ENCODE measurements around the gene ZNF423.

ZNF423 gene

GRCh38 chr16:49773534-49774475 lies 82.1 kb downstream of the ZNF423 start:
- Histone ChIP-seq H3K4me3 (ENCODE audit: low read length) (no peak overlapping the region), H3K4me2 (ENCODE audit: low read length) (no peak overlapping the region), H3K4me1 (ENCODE audit: control insufficient read depth, low read length) (no peaks in the 10 kb centered on the region), H3K36me3 (ENCODE audit: control insufficient read depth, low read length) (no peaks in the 10 kb centered on the region), H3K27me3 (ENCODE audit: control insufficient read depth, low read length) (no peaks in the 10 kb centered on the region), H3F3A (ENCODE audit: control insufficient read depth, insufficient read depth) (no peaks in the 10 kb centered on the region), H3K9me3 (ENCODE audit: control insufficient read depth, insufficient read depth, low read length) (no peaks in the 10 kb centered on the region), H3K27ac (ENCODE audit: low read depth, low read length) (no peak overlapping the region), H4K20me1 (ENCODE audit: control insufficient read depth, insufficient read depth, low read depth, low read length) (no peaks in the 10 kb centered on the region), H3K79me2 (ENCODE audit: control insufficient read depth, low read length) (no peaks in the 10 kb centered on the region), H3K9me2 (replicated peaks; ENCODE audit: control insufficient read depth, low read length) (no peaks in the 10 kb centered on the region)
- TF ChIP-seq EZH2phosphoT487 (IDR thresholded peaks at IDR 0.05; ENCODE audit: borderline replicate concordance, low read length) (no peak), CTCF (IDR thresholded peaks at IDR 0.05; ENCODE audit: low read depth, low read length, poor library complexity, severe bottlenecking) (no peak)

GRCh38 chr16:49767998-49768397 lies 87.9 kb downstream of the ZNF423 start:
- Histone ChIP-seq H3K27ac (ENCODE audit: low read depth, low read length) (no peak overlapping the region), H3K4me2 (ENCODE audit: low read length) (no peak overlapping the region), H4K20me1 (ENCODE audit: control insufficient read depth, insufficient read depth, low read depth, low read length) (no peaks in the 10 kb centered on the region), H3K9me2 (replicated peaks; ENCODE audit: control insufficient read depth, low read length) (no peaks in the 10 kb centered on the region), H3F3A (ENCODE audit: control insufficient read depth, insufficient read depth) (no peaks in the 10 kb centered on the region), H3K36me3 (ENCODE audit: control insufficient read depth, low read length) (no peaks in the 10 kb centered on the region), H3K4me3 (ENCODE audit: low read length) (no peak overlapping the region), H3K27me3 (ENCODE audit: control insufficient read depth, low read length) (no peaks in the 10 kb centered on the region), H3K9me3 (ENCODE audit: control insufficient read depth, insufficient read depth, low read length) (no peaks in the 10 kb centered on the region), H3K79me2 (ENCODE audit: control insufficient read depth, low read length) (no peaks in the 10 kb centered on the region), H3K4me1 (ENCODE audit: control insufficient read depth, low read length) (no peaks in the 10 kb centered on the region)
- no peak for TF ChIP-seq EZH2phosphoT487 (IDR thresholded peaks at IDR 0.05; ENCODE audit: borderline replicate concordance, low read length)
- no peak for TF ChIP-seq CTCF (IDR thresholded peaks at IDR 0.05; ENCODE audit: low read depth, low read length, poor library complexity, severe bottlenecking)

GRCh38 chr16:49767414-49767813 lies 88.5 kb downstream of the ZNF423 start:
- no peaks in the 10 kb centered on the region for H3K36me3 ChIP-seq (ENCODE audit: control insufficient read depth, low read length)
- no peaks in the 10 kb centered on the region for H3K9me3 ChIP-seq (ENCODE audit: control insufficient read depth, insufficient read depth, low read length)
- H3K27ac ChIP-seq (ENCODE audit: low read depth, low read length): no peak overlapping the region
- H4K20me1 ChIP-seq (ENCODE audit: control insufficient read depth, insufficient read depth, low read depth, low read length): no peaks in the 10 kb centered on the region
- no peaks in the 10 kb centered on the region for H3K79me2 ChIP-seq (ENCODE audit: control insufficient read depth, low read length)
- H3F3A ChIP-seq (ENCODE audit: control insufficient read depth, insufficient read depth): no peaks in the 10 kb centered on the region
- H3K4me2 ChIP-seq (ENCODE audit: low read length): no peak overlapping the region
- no peak overlapping the region for H3K4me3 ChIP-seq (ENCODE audit: low read length)
- no peaks in the 10 kb centered on the region for H3K27me3 ChIP-seq (ENCODE audit: control insufficient read depth, low read length)
- TF ChIP-seq CTCF (IDR thresholded peaks at IDR 0.05; ENCODE audit: low read depth, low read length, poor library complexity, severe bottlenecking): no peak
- no peak for TF ChIP-seq EZH2phosphoT487 (IDR thresholded peaks at IDR 0.05; ENCODE audit: borderline replicate concordance, low read length)
- no peaks in the 10 kb centered on the region for H3K9me2 ChIP-seq (replicated peaks; ENCODE audit: control insufficient read depth, low read length)
- no peaks in the 10 kb centered on the region for H3K4me1 ChIP-seq (ENCODE audit: control insufficient read depth, low read length)

Measured in DOHH2 (cell line).